ENCODE measurements around the gene PATL2.
"Not testable (repeated sequence)": the region's sequence is repeated elsewhere in the genome, so short reads cannot be mapped to it uniquely, and the experiment has no call there.

The PATL2 gene

GRCh38 chr15:44646460-44646859 lies 64.7 kb downstream of the PATL2 start:
- ATAC-seq, result no peak

DNA sequence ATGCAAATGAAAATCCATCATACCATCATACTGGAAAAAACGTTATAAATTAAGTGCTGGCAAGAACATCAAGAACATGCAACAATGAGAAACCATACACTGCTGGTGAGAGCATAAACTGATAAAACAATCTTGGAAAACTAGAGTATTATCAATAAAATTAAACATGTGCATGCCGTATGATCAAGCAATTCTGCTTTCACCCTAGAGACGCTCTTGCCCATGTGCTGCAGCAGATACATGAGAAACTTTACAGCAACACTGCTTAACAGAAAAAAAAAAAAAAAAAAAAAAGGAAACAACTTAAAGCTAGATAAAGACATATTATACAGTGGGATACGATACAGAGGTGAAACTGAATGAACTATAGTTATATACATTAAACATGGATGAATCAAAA lies 69.5 kb downstream of the PATL2 start:
- ATAC-seq, result no peak

DNA sequence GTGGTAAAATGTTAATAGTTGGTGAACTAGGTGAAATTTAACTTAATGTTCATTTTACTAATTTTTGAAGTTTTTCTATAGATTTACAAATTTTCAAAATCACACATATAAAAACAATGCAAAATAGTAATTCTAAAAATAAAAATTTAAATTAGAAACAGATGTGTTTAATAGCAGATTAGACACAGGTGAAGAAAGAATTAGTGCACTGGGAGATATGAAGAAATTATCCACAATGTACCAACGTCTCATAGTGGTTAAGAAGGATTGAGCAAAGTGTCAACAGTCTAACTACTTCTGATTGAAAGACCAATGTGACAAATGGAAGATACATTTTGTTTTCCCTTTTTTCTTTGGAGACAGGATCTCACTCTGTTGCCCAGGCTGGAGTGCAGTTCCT lies 74.1 kb downstream of the PATL2 start:
- no peak for ATAC-seq

- ATAC-seq, result peak; percentile 59 to 71
These were observed 77.5 kb downstream of the PATL2 start for GRCh38 chr15:44633603-44634002.

GRCh38 chr15:44625286-44625685 lies 85.8 kb downstream of the PATL2 start:
- not testable (repeated sequence) for ATAC-seq

DNA sequence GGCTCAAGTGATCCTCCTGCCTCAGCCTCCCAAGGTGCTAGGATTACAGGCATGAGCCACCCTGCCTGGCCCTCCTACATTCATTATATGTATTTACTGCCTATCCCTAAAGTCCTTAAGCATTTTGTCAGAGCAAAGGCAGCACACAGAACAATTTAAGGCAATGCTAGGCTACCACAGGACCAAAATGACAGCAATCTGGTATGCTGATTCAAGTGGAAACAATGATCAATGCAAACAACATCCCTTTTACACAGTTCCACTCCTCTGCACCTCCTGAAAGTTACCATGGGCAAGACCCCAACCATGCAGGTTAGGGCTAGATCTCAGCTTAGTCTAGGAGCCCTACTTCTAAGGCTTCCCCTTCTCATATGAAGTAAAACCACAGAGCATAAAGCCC lies 87.9 kb downstream of the PATL2 start:
- no peak for ATAC-seq

- ATAC-seq, result no peak
These were observed 91.0 kb downstream of the PATL2 start for GRCh38 chr15:44620081-44620480.

- ATAC-seq, result no peak
These were observed 94.1 kb downstream of the PATL2 start for GRCh38 chr15:44616974-44617373.
